ENCODE results near the gene TMEFF2. TPM values are rescaled to one million over a fixed set of nuclear protein-coding genes. Genes with fewer than 3 reads are reported as not detected.

The TMEFF2 gene
- total and polyA plus RNA-seq, 2 of the 8 experiments (the other 6 are each of a cell fraction or from before 2014, with no cell fraction given): 0.91 to 3.7 TPM

GRCh38 chr2:192010073-192010472, 184.7 kb downstream of the TMEFF2 start:
- no peak for TF ChIP-seq EGR1 (IDR thresholded peaks at IDR 0.05; ENCODE audit: borderline replicate concordance, low read depth, low read length)
- no peak for TF ChIP-seq SP4 (IDR thresholded peaks at IDR 0.05; ENCODE audit: low read length)
- TF ChIP-seq ZNF274 (IDR thresholded peaks at IDR 0.05; ENCODE audit: borderline replicate concordance, extremely low read depth, low read length): no peak
- TF ChIP-seq SRF (IDR thresholded peaks at IDR 0.05; ENCODE audit: low read depth, low read length): no peak
- TF ChIP-seq BACH1 (IDR thresholded peaks at IDR 0.05; ENCODE audit: low read length): no peak
- no peak for TF ChIP-seq RNF2 (IDR thresholded peaks at IDR 0.05; ENCODE audit: borderline replicate concordance, low read depth, low read length, missing control alignments, poor library complexity, severe bottlenecking)
- TF ChIP-seq YY1 (IDR thresholded peaks at IDR 0.05; ENCODE audit: low read depth, low read length): no peak
- no peak overlapping the region for H4K91ac ChIP-seq (replicated peaks; ENCODE audit: insufficient read length, low read length)
- H2BK15ac ChIP-seq (ENCODE audit: low read length): no peak overlapping the region
- CTCF ChIA-PET (ENCODE audit: partially characterized antibody): interaction anchor here (0.9 to 1.8 kb wide), 2 partner anchors 64 to 140 kb away, joined by 3 to 5 read pairs; no protein-coding TSS in a partner anchor
- POLR2A ChIA-PET (ENCODE audit: partially characterized antibody): no interaction called here
- no peak overlapping the region for H2AK5ac ChIP-seq (ENCODE audit: low read depth, low read length)
- no peaks in the 10 kb centered on the region for H3K27me3 ChIP-seq (replicated peaks in 1 of 4; ENCODE audit: control insufficient read depth in 3 of 4, extremely low read depth in 1 of 4, insufficient read depth in 3 of 4, low read length in 3 of 4)
- H3K4me1 ChIP-seq (replicated peaks in 1 of 4; ENCODE audit: control insufficient read depth in 3 of 4, insufficient read depth in 4 of 4, low read length in 3 of 4): peaks cover 0 to 7% (median 1%) of the 10 kb centered on the region in 4 experiments; a peak in 4 of 7 replicates
- no peaks in the 10 kb centered on the region for H3K79me1 ChIP-seq (ENCODE audit: low read depth, low read length)
- H3K23me2 ChIP-seq (ENCODE audit: low read depth, low read length): no peaks in the 10 kb centered on the region
- no peaks in the 10 kb centered on the region for H3K9me3 ChIP-seq (ENCODE audit: insufficient read depth in 2 of 2, low read depth in 1 of 2, low read length in 1 of 2)
- H2AFZ ChIP-seq (ENCODE audit: low read length): no peak overlapping the region
- no peak overlapping the region for H3K4ac ChIP-seq (replicated peaks; ENCODE audit: insufficient read length, low read depth, low read length)
- no peak overlapping the region for H4K8ac ChIP-seq (ENCODE audit: extremely low read depth, insufficient read depth, low read length)
- no peak overlapping the region for H4K5ac ChIP-seq (ENCODE audit: insufficient read length, low read depth, low read length)
- H2BK12ac ChIP-seq (ENCODE audit: low read depth, low read length): no peak overlapping the region
- H3K23ac ChIP-seq (ENCODE audit: insufficient read length): no peak overlapping the region
- no peaks in the 10 kb centered on the region for H4K20me1 ChIP-seq (replicated peaks in 1 of 2; ENCODE audit: control insufficient read depth in 1 of 2, insufficient read depth in 2 of 2, low read length in 2 of 2)
- no peak overlapping the region for H3K18ac ChIP-seq (ENCODE audit: extremely low read depth, low read length)
- no peak overlapping the region for H2BK20ac ChIP-seq (ENCODE audit: low read length)
- H3K4me2 ChIP-seq (ENCODE audit: insufficient read depth in 1 of 2, low read depth in 2 of 2, low read length in 2 of 2): no peak overlapping the region
- no peak overlapping the region for H2BK5ac ChIP-seq (ENCODE audit: low read depth, low read length)
- 91% methylated on average over 5 of the region's 5 CpGs; no CpG with 5 or more reads in 1 of the 2 experiments for WGBS, 2 experiments (ENCODE audit: extremely low coverage in 1 of 2, insufficient coverage in 1 of 2, insufficient read length in 1 of 2, insufficient replicate concordance in 2 of 2, low coverage in 1 of 2, low lambda C conversion rate in 2 of 2, missing lambda C conversion rate in 1 of 2)
- H2BK120ac ChIP-seq (replicated peaks; ENCODE audit: low read depth, low read length): no peak overlapping the region
- no peak overlapping the region for H3K14ac ChIP-seq (ENCODE audit: insufficient read length)
- no peak for DNase-seq (ENCODE audit: low read depth in 1 of 2, low spot score in 2 of 2)
- H3K79me2 ChIP-seq (ENCODE audit: control insufficient read depth in 1 of 2, insufficient read depth in 2 of 2, low read length in 2 of 2): no peaks in the 10 kb centered on the region
- FAIRE-seq: no peak
- no peak overlapping the region for H3K56ac ChIP-seq (replicated peaks; ENCODE audit: insufficient read length, low read depth, low read length)
- no peaks in the 10 kb centered on the region for H3K36me3 ChIP-seq (ENCODE audit: control insufficient read depth in 2 of 4, insufficient read depth in 4 of 4, low read length in 3 of 4)
- H3K4me3 ChIP-seq (ENCODE audit: extremely low read depth in 1 of 4, insufficient read depth in 2 of 4, low read depth in 3 of 4, low read length in 4 of 4): no peak overlapping the region
- no peak overlapping the region for H3K9ac ChIP-seq (replicated peaks in 1 of 4; ENCODE audit: extremely low read depth in 1 of 4, low read depth in 3 of 4, low read length in 3 of 4)
- H3K27ac ChIP-seq (ENCODE audit: low read depth, low read length): no peak overlapping the region

All from H1 (cell line).